NB4 (cell line): Measurements from ENCODE around the gene ZNF157.

Experiments
- CTCF ChIP-seq: IDR thresholded peaks from one replicate; pipeline ENCODE4 v1.5.1; 2012; ENCODE audit warnings: low read depth, low read length
- POLR2A ChIP-seq: IDR thresholded peaks from 2 replicates; pipeline ENCODE4 v1.6.1; 2011; ENCODE audit warnings: mild to moderate bottlenecking; ENCODE audit not compliant: insufficient read length; ENCODE audit errors: extremely low read depth

GRCh38 chrX:47430925-47431324 is 60.5 kb downstream of the ZNF157 start:
- TF ChIP-seq POLR2A (no peak), CTCF (no peak)
